ENCODE results near the gene POLR2C. TPM values are rescaled to one million over a fixed set of nuclear protein-coding genes. Genes with fewer than 3 reads are reported as not detected.

POLR2C gene
- 93.5 to 162 TPM (median 98.7 TPM) in 5 replicates for total RNA-seq (2022; extraction: Qiagen RNA extraction)

GRCh38 chr16:57462209-57462977 lies at the start of gene POLR2C:
TSS of gene POLR2C (plus strand) at chr16:57462679. CDS start at chr16:57462725, 46 bp downstream.

GRCh38 chr16:57447186-57447962 lies 15.1 kb upstream of the POLR2C start, which contains the start of the genes CIAPIN1 and COQ9:
TSS of gene CIAPIN1 (minus strand) at chr16:57447385. CDS start at chr16:57440928, 6,457 bp downstream.
TSS of gene COQ9 (plus strand) at chr16:57447479. CDS start at chr16:57447506, 27 bp downstream.

GRCh38 chr16:57485916-57486857 lies 23.7 kb downstream of the POLR2C start, which contains the start of gene DOK4:
TSS of gene DOK4 (minus strand) at chr16:57486493. CDS start at chr16:57479507, 6,986 bp downstream.

Other genes starting within 250 kb of the POLR2C start
- 73.1 to 80.6 TPM (median 78.7 TPM) in 5 replicates for gene ARL2BP, start 217.4 kb upstream of the POLR2C start, total RNA-seq (2022; extraction: Qiagen RNA extraction)
- 1.1 to 1.5 TPM (median 1.2 TPM) in 5 replicates for gene PLLP, start 178.0 kb upstream of the POLR2C start, total RNA-seq (2022; extraction: Qiagen RNA extraction)
- 0.05 to 0.06 TPM (median 0.05 TPM) in 4 of 5 replicates, not detected in the other for gene CCL22, start 103.9 kb upstream of the POLR2C start, total RNA-seq (2022; extraction: Qiagen RNA extraction)
- gene CX3CL1, start 90.2 kb upstream of the POLR2C start, total RNA-seq (2022; extraction: Qiagen RNA extraction) = 0.07 to 0.12 TPM (median 0.09 TPM) in 5 replicates
- gene CCL17, start 57.9 kb upstream of the POLR2C start, total RNA-seq (2022; extraction: Qiagen RNA extraction) = not detected in 5 replicates
- gene CIAPIN1, start 15.3 kb upstream of the POLR2C start, total RNA-seq (2022; extraction: Qiagen RNA extraction) = 63.2 to 90.0 TPM (median 67.1 TPM) in 5 replicates
- gene COQ9, start 15.2 kb upstream of the POLR2C start, total RNA-seq (2022; extraction: Qiagen RNA extraction) = 37.7 to 52.7 TPM (median 51.3 TPM) in 5 replicates
- gene DOK4, start 23.8 kb downstream of the POLR2C start, total RNA-seq (2022; extraction: Qiagen RNA extraction) = 29.0 to 40.9 TPM (median 33.6 TPM) in 5 replicates
- gene CCDC102A, start 73.9 kb downstream of the POLR2C start, total RNA-seq (2022; extraction: Qiagen RNA extraction) = 5.2 to 9.7 TPM (median 8.3 TPM) in 5 replicates
- 0.05 to 0.08 TPM (median 0.07 TPM) in 3 of 5 replicates, not detected in the others for gene ADGRG5, start 80.0 kb downstream of the POLR2C start, total RNA-seq (2022; extraction: Qiagen RNA extraction)
- 130 to 241 TPM (median 206 TPM) in 5 replicates for gene ADGRG1, start 166.0 kb downstream of the POLR2C start, total RNA-seq (2022; extraction: Qiagen RNA extraction)
- gene ADGRG3, start 205.6 kb downstream of the POLR2C start, total RNA-seq (2022; extraction: Qiagen RNA extraction) = 0.43 to 0.71 TPM (median 0.62 TPM) in 5 replicates
- 0.04 to 0.06 TPM in 2 of 5 replicates, not detected in the others for gene DRC7, start 232.1 kb downstream of the POLR2C start, total RNA-seq (2022; extraction: Qiagen RNA extraction)